Left ventricle myocardium superior (tissue), 1 donor: Measurements from ENCODE around the gene CISTR. TPM values are rescaled to one million over a fixed set of nuclear protein-coding genes. Genes with fewer than 3 reads are reported as not detected.
"Not testable (repeated sequence)": the region's sequence is repeated elsewhere in the genome, so short reads cannot be mapped to it uniquely, and the experiment has no call there.

ENCODE experiments used
- ATAC-seq: fragments of 200-7000 bp; cut with Tn5 transposase; one replicate; pipeline ENCODE4 v1.9.1; 2020; ENCODE audit warnings: mild to moderate bottlenecking, moderate library complexity
- DNase-seq: peaks from one replicate; pipeline ENCODE4 v3.0.0-alpha.2; 2020
- intact Hi-C: fragments of 100-400 bp; cut with micrococcal nuclease; formaldehyde crosslinking; loops from one replicate; pipeline ENCODE4 v1.11.0; 2022
- long read RNA-seq: library from polyadenylated mRNA; unstranded; transcript quantifications from one replicate; pipeline ENCODE4 v2.0.0, GENCODE V29; 2021
- total RNA-seq: library from RNA; stranded (reverse); fragmentation: NEBNext Ultra II Directional; extraction: Animal tissue kit (Norgen Biotek cat#: 25700); gene quantifications from one replicate; pipeline ENCODE4 v1.2.1, GENCODE V29; 2021
- donor health status: DM: no; HTN: yes; CAD: no; lungs with severe emphysema.

Gene CISTR
- total RNA-seq: 2.4 TPM
- long read RNA-seq, partial matches to known transcripts: 0 of 4 reads
- long read RNA-seq, other reads (novel, unspliced or antisense): 4 of 4 reads

GRCh38 chr12:53751336-53752191, at the start of gene CISTR:
CISTR (minus strand) TSS chr12:53751979.
- peak; percentile 52 for ATAC-seq

DNA sequence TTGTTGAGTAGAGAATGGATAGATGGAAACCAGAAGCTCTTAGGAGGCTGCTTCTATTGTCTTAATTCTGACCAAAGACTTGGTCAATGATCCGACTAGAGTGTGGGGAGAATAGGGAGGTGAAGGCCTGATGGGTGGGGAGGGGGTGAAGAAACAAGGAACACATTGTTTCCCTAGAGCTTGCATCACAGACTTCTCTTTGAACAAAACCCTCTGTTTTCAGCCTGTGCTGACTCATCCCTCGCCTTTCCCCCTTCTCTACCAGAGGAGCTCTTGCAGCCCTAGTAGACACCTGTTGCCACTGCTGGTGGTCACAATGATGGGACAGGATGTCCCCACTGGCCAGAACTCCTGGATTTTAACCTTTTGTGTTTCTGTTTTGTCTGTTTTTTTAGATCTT, 46.8 kb upstream of the CISTR start:
- ATAC-seq (no peak), DNase-seq (no peak)
- intact Hi-C loops: no loop called here

More at GRCh38 chr12:53751336-53752191, at the start of gene CISTR:
- peak; percentile 58 for DNase-seq
- intact Hi-C loops: no loop called here

- DNase-seq: no peak
- no peak for ATAC-seq
- intact Hi-C loops: no loop called here
Measured at GRCh38 chr12:53795927-53796326, 44.1 kb upstream of the CISTR start.

- no peak for ATAC-seq
- DNase-seq: no peak
- intact Hi-C loops: no loop called here
Measured at GRCh38 chr12:53793221-53793620, 41.4 kb upstream of the CISTR start.

- intact Hi-C loops: no loop called here
- no peak for ATAC-seq
- no peak for DNase-seq
Measured at GRCh38 chr12:53791735-53792326, 40.1 kb upstream of the CISTR start.

- intact Hi-C loops: no loop called here
- DNase-seq: no peak
- ATAC-seq: no peak
Measured at GRCh38 chr12:53789570-53789969, 37.8 kb upstream of the CISTR start.

GRCh38 chr12:53788892-53789291, 37.1 kb upstream of the CISTR start:
- ATAC-seq (no peak), DNase-seq (no peak)
- intact Hi-C loops: no loop called here

- intact Hi-C loops: no loop called here
- ATAC-seq: no peak
- DNase-seq: no peak
Measured at GRCh38 chr12:53786411-53786810, 34.6 kb upstream of the CISTR start.

DNA sequence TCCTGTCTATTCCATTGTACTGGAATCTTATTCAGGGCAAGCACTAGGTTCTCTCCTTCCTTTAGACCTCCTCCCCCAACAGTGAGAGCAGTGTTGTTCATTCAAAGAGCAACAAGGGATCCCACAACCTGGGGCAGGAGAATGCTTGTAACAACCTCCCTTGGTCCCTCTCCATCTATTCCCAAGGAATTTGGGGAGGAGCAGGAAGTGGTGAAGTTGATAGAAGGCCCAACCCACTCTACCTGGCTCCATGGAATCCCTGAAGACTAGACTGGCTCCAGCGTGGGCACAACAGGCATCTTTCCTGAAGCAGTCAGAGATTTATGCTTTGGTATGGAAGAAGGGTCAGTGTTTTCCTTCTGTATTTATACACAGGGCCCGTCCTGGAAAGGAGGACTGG, 33.4 kb upstream of the CISTR start:
- ATAC-seq (no peak), DNase-seq (no peak)
- intact Hi-C loops: no loop called here

GRCh38 chr12:53782093-53782703, 30.4 kb upstream of the CISTR start:
- intact Hi-C loops: no loop called here

DNA sequence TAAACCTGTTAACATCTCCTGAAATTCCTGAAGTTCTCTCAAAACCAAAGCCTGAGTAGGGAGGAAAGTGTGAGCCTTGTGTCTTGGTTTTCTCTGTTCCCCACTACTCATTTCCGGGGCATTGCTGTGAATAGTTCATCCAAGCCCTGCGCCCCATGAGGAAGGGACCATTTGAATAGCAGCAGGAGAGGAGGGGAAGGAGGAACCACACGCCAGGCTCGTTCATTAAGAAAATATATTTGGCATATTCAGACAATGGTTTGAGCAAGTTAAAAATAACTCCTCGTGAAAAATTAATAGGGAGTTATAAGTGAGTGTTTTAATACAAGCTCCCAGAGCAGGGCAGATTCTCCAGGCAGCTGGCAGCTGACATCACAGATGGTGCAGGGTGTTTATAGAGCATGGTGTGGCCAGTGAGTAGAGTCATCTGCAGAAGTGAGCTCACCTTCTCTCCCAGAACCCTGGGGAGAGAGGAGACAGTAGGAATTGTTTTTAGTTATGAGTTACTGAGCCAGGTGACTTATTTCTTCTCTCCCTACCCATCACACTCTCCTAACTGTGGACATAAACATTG, 29.5 kb upstream of the CISTR start:
- no peak for DNase-seq
- intact Hi-C loops: no loop called here
- ATAC-seq: no peak

More at GRCh38 chr12:53782093-53782703, 30.4 kb upstream of the CISTR start:
- ATAC-seq (no peak), DNase-seq (no peak)

- no peak for DNase-seq
- intact Hi-C loops: no loop called here
- no peak for ATAC-seq
Measured at GRCh38 chr12:53780323-53780722, 28.5 kb upstream of the CISTR start.

- DNase-seq, ATAC-seq, intact Hi-C loops: not testable (repeated sequence)
Measured at GRCh38 chr12:53779679-53780078, 27.9 kb upstream of the CISTR start.

- intact Hi-C loops: no loop called here
- no peak for DNase-seq
- ATAC-seq: no peak
Measured at GRCh38 chr12:53777936-53778644, 26.3 kb upstream of the CISTR start.

DNA sequence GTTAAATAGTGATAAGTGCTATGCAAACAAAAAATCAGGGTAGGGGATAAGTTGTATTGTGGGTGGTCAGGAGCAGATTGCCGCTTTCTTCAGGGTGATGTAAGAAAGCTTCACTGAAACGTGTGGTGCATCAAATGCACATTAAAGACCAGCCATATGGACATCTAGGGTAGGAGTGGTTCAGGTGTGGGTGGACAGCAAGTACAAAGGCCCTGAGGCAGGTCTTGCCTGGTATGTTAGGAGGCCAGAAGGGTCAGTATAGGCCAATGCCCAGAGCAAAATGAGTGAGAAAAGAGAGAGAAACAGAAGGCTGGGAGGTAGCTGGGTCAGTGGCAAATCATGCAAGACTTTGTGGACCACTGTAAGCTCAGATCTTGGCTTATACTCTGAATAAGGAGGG, 25.6 kb upstream of the CISTR start:
- intact Hi-C loops: no loop called here
- no peak for ATAC-seq

DNA sequence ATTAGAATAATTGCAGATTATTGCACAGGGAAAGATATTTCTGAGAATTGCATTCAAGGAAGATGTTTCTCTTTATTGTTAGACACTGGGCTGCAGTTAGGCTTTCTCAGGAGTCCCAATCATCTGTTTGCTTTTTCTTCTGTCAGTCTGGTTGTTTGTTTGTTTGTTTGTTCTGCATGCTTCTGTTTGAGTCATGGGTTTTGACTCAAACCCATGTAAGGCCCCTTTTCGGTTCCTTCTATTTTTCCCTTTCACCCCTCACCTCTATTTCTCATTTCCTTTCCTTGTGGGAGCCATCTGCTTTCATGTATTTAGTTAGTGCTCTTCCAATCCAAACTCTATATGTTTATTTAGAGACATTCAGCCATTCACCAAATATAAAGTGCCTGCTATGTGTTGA, 25.1 kb upstream of the CISTR start:
- no peak for DNase-seq
- ATAC-seq: no peak
- intact Hi-C loops: no loop called here

More for the DNA sequence above, 25.6 kb upstream of the CISTR start:
- no peak for DNase-seq

- intact Hi-C loops: no loop called here
- DNase-seq (peak; percentile 28), ATAC-seq (peak; percentile 97)
Measured at GRCh38 chr12:53775478-53776145, 23.8 kb upstream of the CISTR start.

DNA sequence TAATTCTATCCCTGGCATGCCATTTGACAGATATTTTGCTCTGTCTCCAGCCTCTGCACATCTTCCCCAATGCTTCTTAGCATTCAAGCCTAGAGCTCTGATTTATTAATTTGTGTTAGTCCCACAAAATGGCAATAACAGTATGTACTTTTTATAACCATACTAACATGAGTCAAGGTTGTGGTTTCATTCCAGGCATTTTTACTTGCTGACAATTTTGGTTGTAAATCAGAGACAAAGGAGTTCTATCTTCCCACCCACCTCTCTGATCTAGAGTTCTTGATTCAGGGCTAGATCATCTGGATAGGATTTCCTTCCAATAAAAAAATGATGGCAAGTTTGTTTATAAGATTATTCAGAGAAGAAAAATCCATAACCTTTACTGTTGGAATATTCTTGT, 18.5 kb upstream of the CISTR start:
- ATAC-seq (no peak), DNase-seq (no peak)

GRCh38 chr12:53768976-53769375, 17.2 kb upstream of the CISTR start:
- ATAC-seq: no peak
- DNase-seq: no peak
- intact Hi-C loops: no loop called here

More for the DNA sequence above, 18.5 kb upstream of the CISTR start:
- intact Hi-C loops: no loop called here
